OCI-LY1 (cell line): ENCODE measurements around the gene KRT28.

Experiments used
- EZH2 ChIP-seq: fragments of 200-600 bp; sonication (generic), shearing (Covaris generic); IDR thresholded peaks from 2 replicates; pipeline ENCODE4 v1.8.0; 2017; ENCODE audit warnings: borderline replicate concordance, mixed run types, mild to moderate bottlenecking, antibody characterized with exemption, low read length, moderate library complexity, mixed read lengths
- TF ChIP-seq, protein P1 (sequence below): fragments of 200-600 bp; sonication (generic), shearing (Covaris generic); IDR thresholded peaks from 2 replicates; pipeline ENCODE4 v1.5.1; 2017; ENCODE audit warnings: mild to moderate bottlenecking, antibody characterized with exemption, low read length, moderate library complexity, mixed read lengths

DNA sequence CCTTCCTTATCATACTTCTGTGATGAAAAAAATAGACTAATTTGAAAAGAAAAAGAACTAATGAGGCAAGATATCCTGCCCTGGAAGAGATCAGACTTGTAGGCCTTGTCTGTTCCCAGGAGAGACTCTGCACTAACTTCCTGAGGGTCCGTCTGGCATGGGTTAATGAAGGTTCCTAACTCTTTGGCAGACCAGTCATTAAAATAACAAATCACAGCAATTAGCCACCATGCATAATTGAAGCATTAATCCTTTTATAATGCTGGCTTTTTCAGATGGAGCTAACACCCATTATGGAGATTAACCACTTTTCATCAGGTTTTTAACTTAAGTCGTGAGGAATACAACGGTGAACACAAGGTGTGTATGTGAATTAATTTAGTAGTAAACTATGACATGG, 33.1 kb upstream of the KRT28 start:
- TF ChIP-seq, protein P1, sequence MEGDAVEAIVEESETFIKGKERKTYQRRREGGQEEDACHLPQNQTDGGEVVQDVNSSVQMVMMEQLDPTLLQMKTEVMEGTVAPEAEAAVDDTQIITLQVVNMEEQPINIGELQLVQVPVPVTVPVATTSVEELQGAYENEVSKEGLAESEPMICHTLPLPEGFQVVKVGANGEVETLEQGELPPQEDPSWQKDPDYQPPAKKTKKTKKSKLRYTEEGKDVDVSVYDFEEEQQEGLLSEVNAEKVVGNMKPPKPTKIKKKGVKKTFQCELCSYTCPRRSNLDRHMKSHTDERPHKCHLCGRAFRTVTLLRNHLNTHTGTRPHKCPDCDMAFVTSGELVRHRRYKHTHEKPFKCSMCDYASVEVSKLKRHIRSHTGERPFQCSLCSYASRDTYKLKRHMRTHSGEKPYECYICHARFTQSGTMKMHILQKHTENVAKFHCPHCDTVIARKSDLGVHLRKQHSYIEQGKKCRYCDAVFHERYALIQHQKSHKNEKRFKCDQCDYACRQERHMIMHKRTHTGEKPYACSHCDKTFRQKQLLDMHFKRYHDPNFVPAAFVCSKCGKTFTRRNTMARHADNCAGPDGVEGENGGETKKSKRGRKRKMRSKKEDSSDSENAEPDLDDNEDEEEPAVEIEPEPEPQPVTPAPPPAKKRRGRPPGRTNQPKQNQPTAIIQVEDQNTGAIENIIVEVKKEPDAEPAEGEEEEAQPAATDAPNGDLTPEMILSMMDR: no peak
- TF ChIP-seq EZH2: no peak
